Stimulated activated CD8-positive, alpha-beta memory T cell treated with anti-CD3 and anti-CD28 coated beads, Interleukin-4, amount 100 ng/mL, for 4 hours (primary cell): ENCODE data around the gene EXOC6B.
"Not testable (repeated sequence)": the region's sequence is repeated elsewhere in the genome, so short reads cannot be mapped to it uniquely, and the experiment has no call there.

ENCODE experiments used
- DNase-seq, 2 donors: peaks; one replicate each; pipeline ENCODE4 v3.0.0-alpha.2; 2020; ENCODE audit warnings: low read depth in 2 of 2, low spot score in 1 of 2

EXOC6B gene

DNA sequence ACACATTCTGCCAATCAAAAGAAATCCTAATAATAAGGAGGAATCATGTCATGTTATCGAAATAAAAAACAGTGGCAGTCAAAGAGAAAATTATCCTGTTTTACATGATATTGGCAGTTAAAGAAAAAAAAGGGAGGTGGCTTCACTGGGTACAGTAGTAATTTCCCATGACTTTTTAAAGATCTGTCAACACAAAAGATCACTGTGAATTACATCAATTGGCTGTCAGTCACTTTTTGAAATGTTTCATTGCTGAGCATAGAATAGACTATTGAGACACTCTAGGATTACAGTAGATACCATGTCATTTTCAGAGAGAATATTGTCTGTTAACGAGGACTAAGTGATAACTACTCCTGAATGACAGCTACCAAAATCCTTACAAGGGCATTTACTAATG, 342.5 kb downstream of the EXOC6B start:
- no peak for DNase-seq

DNA sequence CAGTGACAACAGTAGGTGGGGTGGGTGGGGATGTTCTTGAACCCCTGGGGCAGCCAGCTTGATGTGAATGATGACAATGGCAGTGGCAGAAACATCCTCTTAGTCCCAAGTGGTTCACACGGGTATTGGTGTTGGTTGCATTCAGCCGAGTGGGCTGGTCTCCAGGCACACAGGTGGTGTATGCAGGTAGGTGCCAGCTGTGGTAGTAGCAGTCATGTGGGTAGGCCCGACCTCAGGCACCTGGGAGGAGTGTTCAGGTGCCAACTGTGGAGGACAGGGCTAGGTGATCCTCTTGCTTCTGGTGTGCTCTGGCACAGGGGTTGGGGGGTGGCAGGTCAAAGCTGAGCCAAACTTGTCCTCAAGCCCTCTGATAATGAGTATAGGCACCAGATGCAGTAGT, 350.6 kb downstream of the EXOC6B start:
- no peak for DNase-seq

DNA sequence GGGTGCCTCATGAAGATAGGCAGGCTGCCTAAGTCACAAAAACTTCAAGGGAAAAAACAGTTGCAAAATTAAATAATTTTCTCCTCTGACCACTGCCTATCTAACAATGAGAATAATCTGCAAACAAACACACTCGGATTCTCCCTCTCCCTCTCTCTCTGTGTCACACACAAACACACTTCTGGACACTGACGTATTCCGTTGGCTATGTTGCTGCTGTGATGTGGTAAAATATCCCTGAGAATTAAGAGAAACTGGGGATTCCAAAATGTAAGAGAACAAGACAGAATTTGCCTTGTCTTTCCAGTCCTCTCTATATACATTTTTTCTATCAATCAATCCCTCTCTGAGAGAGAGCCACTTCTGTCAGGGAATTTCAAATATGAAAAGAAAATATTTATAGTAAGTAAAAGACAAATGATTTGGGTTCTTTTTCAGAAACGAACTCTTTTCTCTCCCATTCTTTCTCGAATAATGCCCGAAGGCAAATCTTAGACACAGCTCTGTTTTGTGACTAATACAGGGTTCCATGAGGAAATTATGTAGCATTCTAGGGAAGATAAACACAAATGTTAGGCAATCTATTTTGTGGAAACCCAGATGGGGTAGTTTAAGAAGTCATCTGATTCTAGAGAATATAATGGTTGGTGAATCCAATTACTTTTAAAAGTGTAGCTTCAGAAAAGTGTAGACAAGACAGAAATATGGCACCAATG, 367.9 kb downstream of the EXOC6B start:
- DNase-seq: no peak

DNA sequence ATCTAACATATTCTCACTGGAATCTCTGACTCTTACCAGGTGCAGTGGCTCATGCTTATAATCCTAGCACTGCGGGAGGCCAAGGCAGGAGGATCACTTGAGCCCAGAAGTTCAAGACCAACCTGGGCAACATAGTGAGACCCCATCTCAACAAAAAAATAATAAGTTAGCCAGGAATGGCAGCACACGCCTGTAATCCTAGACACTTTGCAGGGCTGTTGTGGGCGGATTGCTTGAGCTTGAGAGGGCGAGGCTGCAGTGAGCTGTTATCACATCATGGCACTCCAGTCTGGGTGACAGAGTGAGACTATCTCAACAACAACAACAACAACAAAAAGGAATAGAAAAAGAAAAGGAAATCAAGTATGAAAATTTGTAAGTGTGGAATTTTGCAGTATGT, 371.6 kb downstream of the EXOC6B start:
- no peak for DNase-seq

DNA sequence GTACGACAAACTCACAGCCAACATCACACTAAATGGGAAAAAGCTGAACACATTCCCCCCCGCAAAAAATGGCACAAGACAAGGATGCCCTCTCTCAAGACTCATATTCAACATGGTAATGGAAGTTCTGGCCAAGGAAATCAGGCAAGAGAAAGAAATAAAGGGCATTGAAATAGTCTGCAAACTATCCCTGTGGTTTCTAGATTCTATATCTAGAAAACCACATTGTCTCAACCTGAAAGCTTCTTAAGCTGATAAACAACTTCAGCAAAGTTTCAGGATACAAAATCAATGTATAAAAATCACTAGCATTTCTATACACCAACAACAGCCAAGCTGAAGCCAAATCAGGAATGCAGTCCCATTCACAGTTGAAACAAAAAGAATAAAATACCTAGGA, 383.6 kb downstream of the EXOC6B start:
- DNase-seq: no peak

DNA sequence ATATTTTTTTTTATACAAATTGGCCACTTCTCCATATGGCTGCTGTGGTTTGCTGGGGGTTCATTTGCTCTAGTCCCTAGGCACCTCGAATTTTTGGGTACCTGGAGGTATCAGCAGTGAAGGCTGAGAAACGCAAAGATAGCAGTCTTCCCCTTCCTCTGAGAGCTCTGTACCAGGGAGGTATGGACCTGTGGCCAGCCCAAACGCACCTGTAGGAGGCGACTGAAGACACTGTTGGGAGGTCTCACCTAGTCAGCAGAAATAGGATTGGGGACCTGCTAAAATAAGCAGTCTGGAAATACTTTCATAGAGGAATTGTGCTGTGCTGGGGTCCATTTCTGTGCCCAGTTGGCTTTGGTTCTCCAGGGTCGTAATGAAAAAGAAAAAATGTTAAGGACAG, 385.9 kb downstream of the EXOC6B start:
- no peak for DNase-seq

DNA sequence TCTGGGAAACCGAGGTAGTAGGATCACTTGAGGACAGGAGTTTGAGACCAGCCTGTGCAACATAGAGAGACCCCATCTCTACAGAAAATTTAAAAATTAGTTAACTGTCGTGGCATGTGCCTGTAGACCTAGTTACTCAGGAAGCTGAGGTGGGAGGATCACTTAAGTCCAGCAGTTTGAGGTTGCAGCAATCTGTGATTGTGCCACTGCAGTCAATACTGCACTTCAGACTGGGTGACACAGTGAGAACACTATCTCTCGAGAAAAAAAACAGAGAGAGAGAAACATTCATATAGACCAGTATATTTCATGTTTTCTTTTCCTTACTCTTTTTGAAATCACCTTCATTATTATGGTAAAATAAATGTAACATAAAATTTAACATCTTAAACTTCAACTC, 387.5 kb downstream of the EXOC6B start:
- DNase-seq: no peak

DNA sequence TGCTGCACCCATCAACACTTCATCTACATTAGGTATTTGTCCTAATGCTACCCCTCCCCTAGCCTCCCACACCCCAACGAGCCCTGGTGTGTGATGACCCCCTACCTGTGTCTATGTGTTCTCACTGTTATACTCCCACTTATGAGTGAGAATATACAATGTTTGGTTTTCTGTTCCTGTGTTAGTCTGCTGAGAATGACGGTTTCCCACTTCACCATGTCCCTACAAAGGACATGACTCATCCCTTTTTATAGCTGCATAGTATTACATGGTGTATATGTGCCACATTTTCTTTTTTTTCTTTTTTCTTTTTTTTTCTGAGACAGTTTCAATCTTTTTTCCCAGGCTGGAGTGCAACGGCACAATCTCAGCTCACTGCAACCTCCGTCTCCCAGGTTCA, 394.1 kb downstream of the EXOC6B start:
- DNase-seq: no peak

DNA sequence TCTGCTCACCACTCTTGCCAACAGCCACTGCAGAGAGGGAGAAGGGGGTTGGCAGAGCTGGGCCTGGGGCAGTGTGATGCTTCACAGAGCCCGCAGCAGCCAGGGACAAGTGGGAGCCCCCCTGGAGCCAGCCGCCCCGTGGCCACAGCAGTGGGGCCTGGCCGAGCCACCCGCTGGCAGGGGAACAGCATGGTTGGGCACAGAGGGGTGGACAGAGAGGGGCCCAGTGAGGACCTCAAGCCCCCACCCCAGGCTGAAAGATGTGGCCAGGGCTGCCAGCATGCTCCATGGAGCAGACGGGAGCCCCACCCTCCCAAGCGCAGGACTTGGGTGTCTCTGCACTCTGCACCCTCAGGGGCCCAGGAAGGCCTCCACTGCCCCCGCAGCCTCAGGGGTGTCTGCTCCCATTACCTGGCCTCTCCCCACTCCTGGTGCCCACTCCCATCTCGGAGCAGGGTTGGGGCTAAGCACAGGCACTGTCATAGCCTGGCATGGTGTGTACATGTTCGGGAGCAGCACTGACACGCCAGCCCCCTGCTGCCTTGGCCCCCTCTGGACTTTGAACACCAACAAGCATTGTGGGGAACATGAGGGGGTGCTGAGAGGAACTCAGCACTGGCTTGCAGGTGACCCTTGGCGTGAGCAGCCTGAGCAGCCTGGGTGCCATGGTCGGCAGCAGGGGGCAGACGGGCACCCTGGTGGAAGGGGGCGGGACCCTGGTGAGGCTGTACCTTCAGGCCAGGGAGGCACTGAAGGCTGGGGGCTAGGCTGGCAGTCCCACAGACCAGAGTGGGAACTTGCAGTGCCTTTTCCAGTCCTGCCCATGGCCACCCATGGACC, 398.6 kb downstream of the EXOC6B start:
- DNase-seq: no peak

DNA sequence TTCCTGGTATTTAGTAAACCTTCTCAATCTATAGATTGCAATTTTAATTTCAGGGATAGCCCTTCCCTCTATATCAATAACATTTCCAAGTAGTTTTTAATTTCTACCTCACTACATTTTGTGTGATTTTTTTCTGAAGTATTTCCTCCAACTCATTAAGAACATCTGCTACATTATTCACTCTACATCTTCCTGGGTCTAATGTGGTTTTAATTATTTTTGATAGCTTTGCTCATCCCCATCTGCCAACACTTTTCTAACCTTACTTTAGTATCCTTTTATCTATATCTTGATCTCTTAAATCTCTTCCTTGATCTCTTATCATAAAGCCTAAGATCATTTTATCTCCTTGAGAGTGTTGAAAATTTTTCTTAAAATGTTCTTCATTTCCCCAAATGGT, 399.8 kb downstream of the EXOC6B start:
- DNase-seq: no peak

DNA sequence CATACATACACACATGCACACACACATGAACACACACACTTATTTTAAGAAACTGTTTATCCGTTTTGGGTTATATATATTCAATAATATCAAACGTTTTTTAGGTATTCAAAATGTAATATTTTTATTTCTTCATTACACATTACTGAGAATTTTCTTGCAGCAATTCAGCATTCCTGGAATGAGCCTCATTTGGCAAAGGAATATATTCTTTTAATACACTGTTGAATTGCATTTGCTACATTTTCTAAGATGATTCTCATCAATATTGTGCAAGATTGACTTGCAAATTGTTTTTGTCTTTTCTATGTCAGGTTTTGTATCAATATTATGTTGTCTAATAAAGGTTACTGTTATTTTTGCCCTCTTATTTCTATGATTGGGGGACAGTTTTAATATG, 402.1 kb downstream of the EXOC6B start:
- DNase-seq: no peak

DNA sequence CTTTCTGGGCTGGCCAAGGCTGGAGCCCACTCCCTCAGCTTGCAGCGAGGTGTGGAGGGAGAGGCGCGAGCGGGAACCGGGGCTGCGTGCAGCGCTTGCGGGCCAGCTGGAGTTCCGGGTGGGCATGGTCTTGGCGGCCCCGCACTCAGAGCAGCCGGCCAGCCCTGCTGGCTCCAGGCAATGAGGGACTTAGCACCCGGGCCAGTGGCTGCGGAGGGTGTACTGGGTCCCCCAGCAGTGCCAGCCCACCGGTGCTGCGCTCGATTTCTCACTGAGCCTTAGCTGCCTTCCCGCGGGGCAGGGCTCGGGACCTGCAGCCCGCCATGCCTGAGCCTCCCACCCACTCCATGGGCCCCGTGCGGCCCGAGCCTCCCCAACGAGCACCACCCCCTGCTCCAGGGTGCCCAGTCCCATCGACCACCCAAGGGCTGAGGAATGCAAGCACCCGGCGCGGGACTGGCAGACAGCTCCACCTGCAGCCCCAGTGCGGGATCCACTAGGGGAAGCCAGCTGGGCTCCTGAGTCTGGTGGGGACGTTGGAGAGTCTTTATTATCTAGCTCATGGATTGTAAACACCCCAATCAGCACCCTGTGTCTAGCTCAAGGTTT, 404.0 kb downstream of the EXOC6B start:
- DNase-seq: not testable (repeated sequence)

DNA sequence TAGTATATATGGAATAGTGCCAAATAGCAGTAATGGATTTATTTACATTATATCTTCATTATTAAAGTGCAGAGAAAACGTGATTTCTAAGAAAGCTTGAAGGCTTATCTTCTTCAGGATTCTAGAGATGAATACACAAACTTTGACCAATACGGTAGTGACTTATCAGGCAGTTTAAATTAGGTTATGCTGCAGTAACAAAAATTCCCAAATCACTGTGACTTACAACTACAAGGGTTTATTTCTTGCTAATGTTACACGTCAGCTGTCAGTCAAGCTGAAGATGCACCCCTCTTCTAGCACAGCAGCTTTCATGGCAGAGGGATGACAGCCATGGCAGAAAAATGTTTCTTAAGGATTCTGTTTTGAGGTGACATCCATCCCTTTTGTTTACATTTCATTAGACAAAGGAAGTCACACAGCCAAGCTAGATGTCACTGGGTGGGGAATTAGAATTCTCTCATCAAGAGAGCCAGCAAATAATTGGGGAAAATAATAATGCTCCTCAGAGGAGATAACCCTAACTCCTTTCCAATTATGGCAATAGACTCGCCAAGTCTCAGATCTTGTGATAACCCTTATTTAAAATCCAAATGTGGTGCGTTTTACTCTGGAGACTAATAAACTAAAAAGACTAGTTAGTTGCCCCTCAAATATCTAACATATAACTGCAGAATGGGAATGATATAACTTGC, 409.9 kb downstream of the EXOC6B start:
- DNase-seq: no peak

DNA sequence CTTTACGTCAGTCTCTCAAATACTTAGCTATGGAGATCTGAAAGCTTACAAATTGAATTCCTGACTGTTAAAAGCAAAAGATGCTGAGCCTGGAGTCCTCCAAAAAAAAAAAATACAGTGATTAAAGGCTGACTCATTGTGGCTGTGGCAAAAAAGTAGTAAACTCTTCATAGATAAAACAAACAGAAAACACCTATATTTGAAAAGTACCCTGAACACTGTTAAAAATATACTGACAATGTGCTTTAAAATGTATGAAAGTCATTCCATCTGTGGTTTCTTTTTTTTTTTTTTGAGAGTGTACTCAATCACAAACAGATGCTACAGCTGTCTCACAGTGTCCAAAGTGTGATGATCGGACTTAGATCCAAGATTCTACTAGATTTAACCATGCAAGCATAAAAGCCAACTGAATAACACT, 410.6 kb downstream of the EXOC6B start:
- no peak for DNase-seq

DNA sequence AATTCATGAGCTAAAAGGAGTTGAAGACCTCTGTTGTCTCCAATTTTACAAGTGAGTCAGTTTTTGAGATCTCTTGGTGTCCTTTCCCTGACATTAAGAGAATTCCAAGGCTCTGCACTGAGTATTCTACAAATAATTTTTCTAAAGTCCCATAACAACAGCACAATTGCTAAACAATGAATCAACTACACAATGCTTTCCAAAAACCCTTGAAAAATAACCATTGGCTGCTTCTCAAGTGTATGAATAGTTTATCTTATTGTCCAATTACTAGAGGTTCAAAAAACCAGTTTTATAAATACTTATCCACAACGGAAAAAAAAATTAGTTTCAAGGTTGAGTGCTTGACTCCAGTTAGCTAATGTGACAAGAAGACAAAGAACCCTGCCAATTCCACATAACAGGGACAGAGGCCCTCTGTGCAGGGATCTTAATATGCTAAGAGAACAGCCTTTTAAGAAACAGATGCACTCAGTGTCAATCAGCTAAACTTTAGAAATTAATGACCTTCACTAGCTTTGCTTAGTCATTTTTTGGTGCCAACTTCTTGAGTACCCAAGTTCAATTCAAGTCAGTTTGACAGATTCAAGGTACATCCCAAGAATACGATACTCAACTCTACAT, 411.6 kb downstream of the EXOC6B start:
- no peak for DNase-seq

DNA sequence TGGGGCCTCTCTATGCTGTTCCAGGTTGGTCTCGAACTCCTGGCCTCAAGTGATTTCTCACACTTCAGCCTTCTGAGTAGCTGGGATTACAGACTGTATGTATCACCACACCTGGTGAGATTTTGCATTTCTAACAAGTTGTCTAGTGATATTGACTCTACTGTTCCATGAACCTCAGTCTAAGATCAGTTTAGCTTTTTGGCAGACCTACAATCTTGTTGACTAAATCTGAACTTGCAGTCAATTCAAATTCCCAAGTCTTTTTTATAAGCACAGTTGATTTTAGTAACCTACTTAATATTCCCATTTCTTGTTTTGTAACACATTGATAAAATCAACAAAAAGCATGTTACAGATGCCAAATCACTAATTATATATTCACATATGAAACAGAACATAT, 412.1 kb downstream of the EXOC6B start:
- DNase-seq: no peak

DNA sequence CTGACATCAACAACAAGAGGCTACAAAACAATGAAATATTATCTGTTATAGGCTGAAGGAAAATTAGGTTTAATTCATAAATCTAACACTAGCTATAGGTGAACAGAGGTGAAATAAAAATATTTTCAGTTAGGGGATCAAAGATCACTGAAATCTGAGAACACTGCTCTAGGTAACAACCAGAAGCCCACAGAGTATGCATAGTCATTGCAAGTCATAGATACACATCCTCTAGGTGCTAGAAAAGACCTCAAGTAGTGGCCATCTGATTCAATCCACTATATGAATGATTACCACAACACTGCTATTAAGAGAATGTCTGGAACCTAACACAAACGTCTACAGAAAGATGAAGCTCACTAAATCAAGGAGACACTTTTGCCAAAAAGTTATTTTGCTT, 413.6 kb downstream of the EXOC6B start:
- DNase-seq: no peak

DNA sequence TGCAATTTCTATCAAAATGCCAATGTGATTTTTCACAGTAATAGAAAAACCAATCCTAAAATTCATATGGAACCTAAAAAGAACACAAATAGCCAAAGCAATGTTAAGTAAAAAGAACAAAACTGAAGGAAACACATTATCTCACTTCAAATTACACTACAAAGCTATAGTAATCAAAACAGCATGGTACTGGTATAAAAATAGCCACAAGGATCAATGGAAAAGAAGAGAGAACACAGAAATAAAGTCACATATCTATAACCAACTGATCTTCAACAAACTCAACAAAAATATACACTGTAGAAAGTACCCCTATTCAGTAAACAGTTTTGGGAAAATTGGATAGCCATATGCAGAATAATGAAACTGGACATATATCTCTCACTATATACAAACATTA, 426.0 kb downstream of the EXOC6B start:
- no peak for DNase-seq

DNA sequence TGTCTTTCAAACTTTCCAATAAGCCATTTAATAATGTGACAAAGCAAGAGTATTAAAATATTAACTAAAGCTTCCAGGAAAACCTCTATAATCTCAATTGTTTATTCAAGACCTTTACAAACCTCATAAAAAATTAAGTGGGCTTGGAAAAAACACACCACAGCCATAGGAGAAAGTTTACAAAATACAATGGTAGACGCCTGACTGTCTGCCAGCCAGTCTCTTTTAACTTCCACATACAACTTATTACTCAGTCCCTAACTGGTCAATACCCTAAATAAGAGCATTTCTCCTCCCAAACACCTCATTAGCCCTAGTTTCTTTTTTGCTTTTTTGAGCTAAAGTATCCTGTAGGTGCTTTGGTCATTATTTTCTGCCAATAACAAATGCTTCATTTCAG, 430.7 kb downstream of the EXOC6B start:
- no peak for DNase-seq

DNA sequence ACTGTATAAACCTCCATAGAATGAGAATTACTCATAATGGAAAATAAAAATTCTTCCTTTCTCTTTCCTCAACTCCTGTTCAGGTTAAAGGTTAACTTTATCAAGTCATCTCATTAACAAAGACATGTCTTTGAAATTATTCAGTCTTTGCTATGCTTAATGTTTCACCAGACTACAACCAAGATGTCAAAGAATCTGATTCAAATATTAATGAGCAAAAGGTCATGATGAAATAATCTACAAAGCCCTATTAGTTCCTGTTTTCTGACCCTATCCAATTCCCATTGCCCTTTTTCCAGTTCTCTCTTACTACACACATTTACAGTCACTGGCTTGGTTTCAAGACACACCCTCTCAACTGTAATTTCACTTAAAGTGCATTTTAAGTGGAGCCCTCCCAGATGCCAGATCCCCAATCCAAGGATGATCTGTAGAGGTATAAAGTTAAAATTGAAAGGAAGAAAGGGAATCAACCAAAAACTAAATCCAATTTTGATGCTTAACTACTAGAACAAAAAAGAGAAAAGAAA, 431.2 kb downstream of the EXOC6B start:
- DNase-seq: no peak

DNA sequence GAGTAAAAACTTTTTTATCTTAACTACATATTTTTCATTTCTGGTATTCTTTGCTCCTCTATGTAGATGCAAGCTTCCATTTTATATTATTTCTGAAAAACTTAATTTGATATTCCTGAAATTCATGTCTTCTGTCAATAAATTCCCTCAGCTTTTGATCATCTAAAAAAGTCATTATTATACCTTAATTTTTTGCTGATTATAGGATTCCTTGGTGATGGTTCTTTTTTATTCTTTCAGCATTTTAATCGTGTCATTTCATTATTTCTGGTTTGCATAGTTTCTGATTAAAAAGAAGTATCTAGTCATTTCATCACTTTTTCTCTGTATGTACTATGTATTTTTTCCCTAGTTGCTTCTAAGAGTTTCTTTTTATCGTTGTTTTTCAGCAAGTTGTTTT, 436.4 kb downstream of the EXOC6B start:
- no peak for DNase-seq
